SK-N-SH (cell line): ENCODE measurements around the gene COL23A1. TPM values are rescaled to one million over a fixed set of nuclear protein-coding genes. Genes with fewer than 3 reads are reported as not detected.

Experiments used
- CTCF ChIA-PET: fragments of 300-600, 350-600 bp; formaldehyde crosslinking; extraction: SDS; loops from one replicate; lab custom pipeline; 2021; lab: Yijun Ruan, JAX
- POLR2A ChIA-PET: fragments of 350-600 bp; sonication (Branson Sonifier 250); formaldehyde crosslinking; extraction: SDS; loops from one replicate; lab custom pipeline; 2020; ENCODE audit warnings: antibody characterized with exemption, inconsistent platforms; lab: Yijun Ruan, JAX
- DNase-seq: peaks from one replicate; pipeline ENCODE4 v3.0.0; 2012
- H2AFZ ChIP-seq: fragments of 200-600 bp; sonication (generic); 2 replicates; pipeline ENCODE4 v1.8.1; 2016; ENCODE audit warnings: antibody characterized with exemption, mild to moderate bottlenecking, low read depth
- H3F3A ChIP-seq: fragments of 200-600 bp; sonication (generic); replicated peaks from 2 replicates; pipeline ENCODE3; 2016; ENCODE audit warnings: antibody characterized with exemption, mild to moderate bottlenecking; ENCODE audit not compliant: insufficient read depth
- H3K27ac ChIP-seq, 2 experiments: fragments of 200-500 bp in 1 of 2; fragments of 200-600 bp in 1 of 2; sonication (Bioruptor generic) in 1 of 2; sonication (generic), shearing (Covaris generic) in 1 of 2; 2 replicates each; pipeline versions ENCODE4 v1.5.1 to v1.6.1; 2014 to 2016; ENCODE audit warnings: low read depth in 2 of 2, inconsistent platforms in 1 of 2, low read length in 1 of 2, mild to moderate bottlenecking in 1 of 2, mixed read lengths in 1 of 2
- H3K27me3 ChIP-seq: fragments of 200-600 bp; sonication (generic), shearing (Covaris generic); 2 replicates; pipeline ENCODE4 v1.6.1; 2016; ENCODE audit warnings: mixed run types; ENCODE audit not compliant: insufficient read depth
- H3K36me3 ChIP-seq, 2 experiments: fragments of 200-500 bp in 1 of 2; fragments of 200-600 bp in 1 of 2; sonication (Bioruptor generic) in 1 of 2; sonication (generic) in 1 of 2; replicated peaks in 1 of 2; 2 replicates each; pipeline versions ENCODE3 to v1.5.1; 2014 to 2016; ENCODE audit warnings: low read length in 1 of 2, mild to moderate bottlenecking in 1 of 2; ENCODE audit not compliant: insufficient read depth in 2 of 2, control insufficient read depth in 1 of 2
- H3K4me1 ChIP-seq, 2 experiments: fragments of 200-500 bp in 1 of 2; fragments of 200-600 bp in 1 of 2; sonication (Bioruptor generic) in 1 of 2; sonication (generic), shearing (Covaris generic) in 1 of 2; 2 replicates each; pipeline versions ENCODE4 v1.5.1 to v1.6.1; 2014 to 2016; ENCODE audit warnings: low read depth in 1 of 2, low read length in 1 of 2, mixed run types in 1 of 2; ENCODE audit not compliant: insufficient read depth in 2 of 2, control insufficient read depth in 1 of 2
- H3K4me2 ChIP-seq: fragments of 200-600 bp; sonication (generic), shearing (Covaris generic); 2 replicates; pipeline ENCODE4 v1.6.1; 2017; ENCODE audit warnings: mixed run types
- H3K4me3 ChIP-seq, 2 experiments: fragments of 200-500 bp in 1 of 2; fragments of 200-600 bp in 1 of 2; sonication (Bioruptor generic) in 1 of 2; sonication (generic), shearing (Covaris generic) in 1 of 2; 2 replicates each; pipeline versions ENCODE4 v1.5.1 to v1.8.1; 2014 to 2016; ENCODE audit warnings: low read depth in 2 of 2, inconsistent platforms in 1 of 2, low read length in 1 of 2, mild to moderate bottlenecking in 1 of 2, mixed read lengths in 1 of 2, moderate library complexity in 1 of 2
- H3K79me2 ChIP-seq: fragments of 200-600 bp; sonication (generic); 2 replicates; pipeline ENCODE4 v1.8.1; 2017; ENCODE audit warnings: mild to moderate bottlenecking; ENCODE audit not compliant: insufficient read depth
- H3K9ac ChIP-seq: fragments of 200-600 bp; sonication (generic); 2 replicates; pipeline ENCODE4 v1.6.1; 2017; ENCODE audit warnings: mixed run types
- H3K9me2 ChIP-seq: fragments of 200-600 bp; sonication (generic); 2 replicates; pipeline ENCODE4 v1.6.1; 2017; ENCODE audit warnings: mixed run types
- H3K9me3 ChIP-seq: fragments of 200-600 bp; sonication (generic); 2 replicates; pipeline ENCODE4 v1.6.1; 2017; ENCODE audit warnings: mixed run types, mild to moderate bottlenecking, moderate library complexity
- H4K20me1 ChIP-seq: fragments of 200-600 bp; sonication (generic); 2 replicates; pipeline ENCODE4 v1.6.1; 2017; ENCODE audit warnings: mild to moderate bottlenecking, mixed run types; ENCODE audit not compliant: insufficient read depth
- CTCF ChIP-seq: fragments of 200-600 bp; sonication (generic); IDR thresholded peaks from 2 replicates; pipeline ENCODE4 v1.6.1; 2017; ENCODE audit warnings: antibody characterized with exemption, mild to moderate bottlenecking, moderate library complexity
- ELF1 ChIP-seq: IDR thresholded peaks from 2 replicates; pipeline ENCODE4 v1.4.0; 2012
- EZH2phosphoT487 ChIP-seq: fragments of 200-600 bp; sonication (generic); IDR thresholded peaks from 2 replicates; pipeline ENCODE4 v1.6.1; 2017; ENCODE audit warnings: low read depth, mixed run types, mild to moderate bottlenecking, antibody characterized with exemption, moderate library complexity, borderline replicate concordance
- FOSL2 ChIP-seq: IDR thresholded peaks from 2 replicates; pipeline ENCODE4 v1.4.0; 2012; ENCODE audit warnings: low read depth, mild to moderate bottlenecking, moderate library complexity, borderline replicate concordance
- FOXJ3 ChIP-seq: sonication (generic); formaldehyde crosslinking; IDR thresholded peaks from 2 replicates; pipeline ENCODE4 v1.5.1; 2020; ENCODE audit warnings: mild to moderate bottlenecking, missing genetic modification reagents
- GATA2 ChIP-seq: sonication (generic); formaldehyde crosslinking; IDR thresholded peaks from 2 replicates; pipeline ENCODE4 v1.5.0; 2020; ENCODE audit warnings: mild to moderate bottlenecking, missing genetic modification reagents
- IRF3 ChIP-seq: fragments of 150-350 bp; IDR thresholded peaks from 2 replicates; pipeline ENCODE4 v1.6.1; 2016; ENCODE audit warnings: mild to moderate bottlenecking, low read depth, low read length
- MAX ChIP-seq: IDR thresholded peaks from 2 replicates; pipeline ENCODE4 v1.4.0; 2012; ENCODE audit warnings: low read depth
- NRF1 ChIP-seq: IDR thresholded peaks from 2 replicates; pipeline ENCODE4 v1.6.1; 2012; ENCODE audit warnings: low read depth, mild to moderate bottlenecking, low read length
- POLR2AphosphoS5 ChIP-seq: IDR thresholded peaks from 2 replicates; pipeline ENCODE4 v1.6.1; 2012; ENCODE audit warnings: low read depth, low read length
- RCOR1 ChIP-seq: fragments of 150-350 bp; IDR thresholded peaks from 2 replicates; pipeline ENCODE4 v1.6.1; 2017; ENCODE audit warnings: antibody characterized with exemption, low read length
- RXRA ChIP-seq: IDR thresholded peaks from 2 replicates; pipeline ENCODE4 v1.4.0; 2012; ENCODE audit warnings: low read depth, mild to moderate bottlenecking, borderline replicate concordance
- TEAD4 ChIP-seq: IDR thresholded peaks from 2 replicates; pipeline ENCODE4 v1.4.0; 2012; ENCODE audit warnings: mild to moderate bottlenecking, borderline replicate concordance; ENCODE audit not compliant: insufficient read depth
- USF2 ChIP-seq: fragments of 150-350 bp; IDR thresholded peaks from 2 replicates; pipeline ENCODE4 v1.6.1; 2017; ENCODE audit warnings: antibody characterized with exemption, low read length, low read depth, borderline replicate concordance
- YY1 ChIP-seq: IDR thresholded peaks from 2 replicates; pipeline ENCODE4 v1.4.0; 2012; ENCODE audit warnings: low read depth, mild to moderate bottlenecking
- WGBS: methylation state at CpG from one replicate; pipeline ENCODE4 v1.1.6; 2017; ENCODE audit warnings: low lambda C conversion rate; 5-methylcytosine and 5-hydroxymethylcytosine counted together
- polyA plus RNA-seq, 3 experiments: library from polyadenylated mRNA; depleted of rRNA; stranded (reverse); fragments of >200 nt; gene quantifications; 2 replicates each; pipeline ENCODE4 v1.2.3, GENCODE V29; 2012

COL23A1 gene
- polyA plus RNA-seq, 1 of the 3 experiments (the other 2 are of a cell fraction) = 0.10 TPM

- H3K27ac ChIP-seq = no peak overlapping the region
- no peaks in the 10 kb centered on the region for H3K79me2 ChIP-seq
- WGBS = 19% methylated on average over 8 of the region's 8 CpGs
- peaks cover 0 to 48% of the 10 kb centered on the region in 2 experiments; a peak in 1 of 4 replicates for H3K4me1 ChIP-seq
- DNase-seq = no peak
- H3F3A ChIP-seq = no peaks in the 10 kb centered on the region
- CTCF ChIA-PET = interaction anchor here (1.1 to 3.2 kb wide), 5 partner anchors 11 to 191 kb away, joined by 3 to 19 read pairs (median 3); partner anchors contain the start of gene COL23A1
- H3K9me3 ChIP-seq = no peaks in the 10 kb centered on the region
- POLR2A ChIA-PET = no interaction called here
- H3K9me2 ChIP-seq = no peaks in the 10 kb centered on the region
- H3K27me3 ChIP-seq = no peaks in the 10 kb centered on the region
- H3K9ac ChIP-seq = no peak overlapping the region
- no peaks in the 10 kb centered on the region for H4K20me1 ChIP-seq
- H3K4me2 ChIP-seq = no peak overlapping the region
- H2AFZ ChIP-seq = no peak overlapping the region
- TF ChIP-seq TEAD4 (no peak), EZH2phosphoT487 (no peak), FOXJ3 (CRISPR knock-in tag) (no peak), USF2 (no peak), POLR2AphosphoS5 (no peak), GATA2 (no peak), RXRA (no peak), IRF3 (no peak), MAX (no peak), NRF1 (no peak), RCOR1 (no peak), YY1 (no peak), CTCF (no peak), FOSL2 (no peak), ELF1 (no peak)
- no peaks in the 10 kb centered on the region for H3K36me3 ChIP-seq
- no peak overlapping the region for H3K4me3 ChIP-seq
These were observed 118.5 kb downstream of the COL23A1 start for GRCh38 chr5:178471711-178472110.
